ENCODE results near the gene ACP3. TPM values are rescaled to one million over a fixed set of nuclear protein-coding genes. Genes with fewer than 3 reads are reported as not detected.

The ACP3 gene, protein sequence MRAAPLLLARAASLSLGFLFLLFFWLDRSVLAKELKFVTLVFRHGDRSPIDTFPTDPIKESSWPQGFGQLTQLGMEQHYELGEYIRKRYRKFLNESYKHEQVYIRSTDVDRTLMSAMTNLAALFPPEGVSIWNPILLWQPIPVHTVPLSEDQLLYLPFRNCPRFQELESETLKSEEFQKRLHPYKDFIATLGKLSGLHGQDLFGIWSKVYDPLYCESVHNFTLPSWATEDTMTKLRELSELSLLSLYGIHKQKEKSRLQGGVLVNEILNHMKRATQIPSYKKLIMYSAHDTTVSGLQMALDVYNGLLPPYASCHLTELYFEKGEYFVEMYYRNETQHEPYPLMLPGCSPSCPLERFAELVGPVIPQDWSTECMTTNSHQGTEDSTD
- total RNA-seq (1 to 10 TPM; 1.9 to 6.3 (median 3.3) TPM), polyA plus RNA-seq (1 to 10 TPM; 2.1 to 5.2 TPM)

- peak; percentile 75 for FAIRE-seq
- peak; percentile 82 to 89 (median 88) for ATAC-seq
- no peaks in the 10 kb centered on the region for H3K36me3 ChIP-seq
- H3K4me1 ChIP-seq = peaks cover 16 to 29% (median 24%) of the 10 kb centered on the region in 3 donors
- TF ChIP-seq, protein P1, sequence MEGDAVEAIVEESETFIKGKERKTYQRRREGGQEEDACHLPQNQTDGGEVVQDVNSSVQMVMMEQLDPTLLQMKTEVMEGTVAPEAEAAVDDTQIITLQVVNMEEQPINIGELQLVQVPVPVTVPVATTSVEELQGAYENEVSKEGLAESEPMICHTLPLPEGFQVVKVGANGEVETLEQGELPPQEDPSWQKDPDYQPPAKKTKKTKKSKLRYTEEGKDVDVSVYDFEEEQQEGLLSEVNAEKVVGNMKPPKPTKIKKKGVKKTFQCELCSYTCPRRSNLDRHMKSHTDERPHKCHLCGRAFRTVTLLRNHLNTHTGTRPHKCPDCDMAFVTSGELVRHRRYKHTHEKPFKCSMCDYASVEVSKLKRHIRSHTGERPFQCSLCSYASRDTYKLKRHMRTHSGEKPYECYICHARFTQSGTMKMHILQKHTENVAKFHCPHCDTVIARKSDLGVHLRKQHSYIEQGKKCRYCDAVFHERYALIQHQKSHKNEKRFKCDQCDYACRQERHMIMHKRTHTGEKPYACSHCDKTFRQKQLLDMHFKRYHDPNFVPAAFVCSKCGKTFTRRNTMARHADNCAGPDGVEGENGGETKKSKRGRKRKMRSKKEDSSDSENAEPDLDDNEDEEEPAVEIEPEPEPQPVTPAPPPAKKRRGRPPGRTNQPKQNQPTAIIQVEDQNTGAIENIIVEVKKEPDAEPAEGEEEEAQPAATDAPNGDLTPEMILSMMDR (IDR thresholded peaks at IDR 0.05) = no peak
- H3K27me3 ChIP-seq = no peaks in the 10 kb centered on the region
- H3K27ac ChIP-seq = peak within 1 kb of the TSS; percentile 69 to 94 (median 88)
- 4 to 5% methylated on average over 6 of the region's 6 CpGs for WGBS, 2 donors
- intact Hi-C loops (cut with DNase I) = no loop called here
- peak within 1 kb of the TSS in 2 of 4 donors; percentile 16 to 25 for H3K4me3 ChIP-seq
- H3K9me3 ChIP-seq = no peaks in the 10 kb centered on the region
- peak in 5 of 6 donors; percentile 47 to 72 (median 66) for DNase-seq
These were observed at the start of gene ACP3 for GRCh38 chr3:132317229-132317948. ACP3 (plus strand) TSS chr3:132317407; CDS start chr3:132317457, 50 bp downstream.

DNA sequence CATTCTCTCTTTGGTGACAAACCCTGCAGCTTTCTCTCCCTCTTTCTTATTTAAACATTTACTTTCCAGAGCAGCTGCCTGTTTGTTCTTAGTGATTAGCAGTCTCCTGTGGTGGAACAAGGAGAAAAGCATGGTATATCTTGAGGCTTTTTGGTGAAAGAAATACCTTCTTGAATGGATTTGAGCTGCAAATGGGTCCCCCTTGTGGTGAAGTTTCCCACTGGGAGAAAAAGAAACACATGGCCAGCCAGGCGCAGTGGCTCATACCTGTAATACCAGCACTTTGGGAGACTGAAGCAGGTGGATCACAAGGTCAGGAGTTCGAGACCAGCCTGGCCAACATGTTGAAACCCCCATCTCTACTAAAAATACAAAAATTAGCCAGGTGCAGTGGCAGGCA, 48.3 kb upstream of the ACP3 start:
- Histone ChIP-seq H3K4me3 (no peak overlapping the region), H3K36me3 (no peaks in the 10 kb centered on the region), H3K9me3 (no peaks in the 10 kb centered on the region), H3K27me3 (no peaks in the 10 kb centered on the region), H3K27ac (no peak overlapping the region), H3K4me1 (no peaks in the 10 kb centered on the region)
- FAIRE-seq = no peak
- TF ChIP-seq, protein P1 (IDR thresholded peaks at IDR 0.05) = no peak
- DNase-seq = no peak
- intact Hi-C loops (cut with DNase I) = no loop called here
- ATAC-seq = no peak
- WGBS, 2 donors = 61 to 62% methylated on average over 2 of the region's 2 CpGs

GRCh38 chr3:132273036-132273435, 44.2 kb upstream of the ACP3 start:
- Histone ChIP-seq H3K27me3 (no peaks in the 10 kb centered on the region), H3K4me1 (no peaks in the 10 kb centered on the region), H3K4me3 (no peak overlapping the region), H3K9me3 (no peaks in the 10 kb centered on the region), H3K27ac (no peak overlapping the region), H3K36me3 (no peaks in the 10 kb centered on the region)
- no peak for FAIRE-seq
- intact Hi-C loops (cut with DNase I) = no loop called here
- no peak for DNase-seq
- no peak for ATAC-seq
- TF ChIP-seq, protein P1 (IDR thresholded peaks at IDR 0.05) = no peak
- whole genome bisulfite sequencing, 2 donors = 69 to 82% methylated on average over 6 of the region's 6 CpGs

GRCh38 chr3:132276228-132276906, 40.8 kb upstream of the ACP3 start:
- H3K36me3 ChIP-seq = no peaks in the 10 kb centered on the region
- no peaks in the 10 kb centered on the region for H3K27me3 ChIP-seq
- no peaks in the 10 kb centered on the region for H3K4me1 ChIP-seq
- intact Hi-C loops (cut with DNase I) = no loop called here
- FAIRE-seq (no peak), ATAC-seq (peak in 2 of 4 donors; percentile 26 to 72), DNase-seq (no peak)
- H3K27ac ChIP-seq = no peak overlapping the region
- WGBS, 2 donors = 55 to 57% methylated on average over 5 of the region's 5 CpGs
- TF ChIP-seq, protein P1 (IDR thresholded peaks at IDR 0.05) = no peak
- no peak overlapping the region for H3K4me3 ChIP-seq
- H3K9me3 ChIP-seq = no peaks in the 10 kb centered on the region
